GM18867 (cell line): ENCODE measurements around the gene PASK.

ENCODE experiments used
- ATAC-seq: cut with Tn5 transposase; IDR thresholded peaks from one replicate; pipeline ENCODE4 v1.9.1; 2021; ENCODE audit warnings: mild to moderate bottlenecking, moderate library complexity; ENCODE audit not compliant: unreplicated experiment

The PASK gene

DNA sequence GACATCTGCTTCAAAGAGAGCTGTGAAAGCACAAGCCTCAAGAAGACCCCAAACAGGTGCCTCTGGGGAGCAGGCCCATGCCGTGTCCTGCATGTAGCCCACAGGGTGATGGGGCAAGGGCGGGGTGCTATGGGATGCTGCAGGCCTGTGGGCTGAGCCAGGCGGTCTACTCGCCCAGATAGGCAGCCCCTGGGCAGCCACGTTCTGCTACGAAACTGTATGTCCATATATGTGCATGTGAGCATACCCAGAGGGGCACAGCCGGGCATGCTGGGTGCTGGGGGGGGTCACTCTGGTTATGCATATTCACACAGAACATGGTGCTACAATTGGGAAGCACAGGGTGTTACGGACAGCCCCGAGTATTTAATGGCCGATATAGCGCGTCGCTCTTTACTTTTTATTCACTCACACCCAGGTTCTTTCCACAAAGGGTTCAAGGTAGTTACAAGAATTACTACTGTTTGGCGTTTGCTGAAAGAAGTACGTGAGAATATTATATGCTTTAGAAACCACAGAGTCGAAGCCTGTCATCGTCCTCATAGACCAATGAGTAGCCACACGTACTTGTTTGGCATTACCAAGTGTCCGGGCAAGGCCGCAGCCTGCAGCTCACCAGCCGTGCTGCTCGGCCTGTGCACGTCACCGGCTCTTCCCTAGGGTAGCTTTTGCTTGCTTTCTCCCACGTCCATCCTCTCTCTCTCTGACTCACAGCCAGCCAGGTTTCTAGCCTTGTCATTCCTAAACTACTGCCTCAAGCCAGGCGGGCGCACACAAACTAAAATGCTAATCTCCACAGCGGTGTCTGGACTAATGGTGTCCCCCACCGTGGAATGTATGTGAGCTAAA is 61.6 kb downstream of the PASK start:
- ATAC-seq: no peak

DNA sequence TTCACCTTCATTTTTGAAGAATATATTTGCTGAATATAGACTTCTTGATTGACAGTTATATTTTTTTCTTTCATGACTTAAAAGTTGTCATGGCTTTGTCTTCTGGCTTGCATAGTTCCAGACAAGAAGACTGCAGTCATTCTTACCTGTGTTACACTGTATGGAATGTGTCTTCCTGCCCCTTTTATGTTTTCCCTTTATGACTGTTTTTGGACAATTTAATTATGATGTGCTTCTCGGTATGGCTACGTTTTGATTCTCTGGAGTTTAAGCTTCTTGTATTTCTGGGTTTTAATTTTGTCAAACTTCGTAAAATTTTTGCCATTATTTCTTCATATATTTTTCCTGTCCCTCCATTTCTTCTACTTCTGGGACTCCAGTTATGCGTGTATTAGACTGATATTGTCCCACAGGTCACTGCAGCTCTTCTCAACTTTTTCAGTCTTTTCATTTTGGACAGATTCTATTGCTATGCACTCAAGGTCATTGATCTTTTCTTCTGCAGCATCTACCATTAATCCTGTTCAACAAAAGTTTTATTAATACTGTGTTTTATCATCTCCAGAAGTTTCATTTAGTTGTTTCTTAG is 64.3 kb downstream of the PASK start:
- ATAC-seq: no peak

DNA sequence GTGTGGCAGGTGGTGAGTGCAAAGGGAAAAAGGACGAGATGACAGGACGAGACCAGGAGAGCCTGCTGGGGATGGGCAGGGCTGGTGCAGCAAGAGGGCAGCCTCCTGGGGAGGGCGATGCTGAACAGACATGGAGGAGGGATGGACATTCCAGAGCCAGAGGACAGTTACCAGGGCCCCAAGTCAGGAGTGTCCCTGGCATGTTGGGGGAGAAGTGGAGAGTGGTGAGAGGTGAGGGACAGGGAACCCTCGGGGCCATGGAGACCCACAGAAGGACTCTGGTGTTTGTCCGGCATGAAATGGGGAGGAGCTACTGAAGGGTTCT is 66.2 kb downstream of the PASK start:
- ATAC-seq: no peak

DNA sequence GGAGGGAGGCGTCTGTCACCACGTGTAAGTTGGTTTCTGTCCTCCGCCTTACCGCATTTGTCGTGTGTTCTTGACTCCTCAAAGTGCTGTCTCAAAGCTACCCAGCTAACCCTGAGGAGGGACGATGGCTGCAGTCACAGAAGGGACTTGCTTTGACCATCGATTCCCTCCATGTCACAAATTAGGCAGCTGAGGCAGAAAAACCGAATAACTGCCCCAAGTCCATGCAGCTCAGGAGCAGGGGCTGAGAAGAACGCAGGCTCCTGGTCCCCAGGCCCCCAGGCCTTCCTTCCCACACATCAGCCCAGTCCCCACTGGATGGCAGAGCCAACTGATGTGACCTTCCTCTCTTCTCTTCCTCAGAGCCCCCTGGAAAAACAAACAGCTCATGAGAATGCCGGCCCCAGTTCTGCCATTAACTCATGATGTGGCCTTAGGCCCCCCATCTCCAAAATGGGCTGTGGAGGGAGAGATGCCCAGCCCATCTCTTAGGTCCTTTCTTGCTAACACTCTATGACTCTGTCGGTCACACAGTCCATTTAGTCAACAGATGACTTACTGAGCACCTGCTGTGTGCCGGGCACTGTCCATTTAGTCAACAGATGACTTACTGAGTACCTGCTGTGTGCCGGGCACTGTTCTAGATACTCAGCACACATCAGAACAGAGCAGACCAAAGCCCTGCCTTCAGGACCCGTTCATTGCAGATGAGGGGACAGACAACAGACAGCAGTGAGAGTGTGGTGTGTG is 66.8 kb downstream of the PASK start:
- no peak for ATAC-seq

DNA sequence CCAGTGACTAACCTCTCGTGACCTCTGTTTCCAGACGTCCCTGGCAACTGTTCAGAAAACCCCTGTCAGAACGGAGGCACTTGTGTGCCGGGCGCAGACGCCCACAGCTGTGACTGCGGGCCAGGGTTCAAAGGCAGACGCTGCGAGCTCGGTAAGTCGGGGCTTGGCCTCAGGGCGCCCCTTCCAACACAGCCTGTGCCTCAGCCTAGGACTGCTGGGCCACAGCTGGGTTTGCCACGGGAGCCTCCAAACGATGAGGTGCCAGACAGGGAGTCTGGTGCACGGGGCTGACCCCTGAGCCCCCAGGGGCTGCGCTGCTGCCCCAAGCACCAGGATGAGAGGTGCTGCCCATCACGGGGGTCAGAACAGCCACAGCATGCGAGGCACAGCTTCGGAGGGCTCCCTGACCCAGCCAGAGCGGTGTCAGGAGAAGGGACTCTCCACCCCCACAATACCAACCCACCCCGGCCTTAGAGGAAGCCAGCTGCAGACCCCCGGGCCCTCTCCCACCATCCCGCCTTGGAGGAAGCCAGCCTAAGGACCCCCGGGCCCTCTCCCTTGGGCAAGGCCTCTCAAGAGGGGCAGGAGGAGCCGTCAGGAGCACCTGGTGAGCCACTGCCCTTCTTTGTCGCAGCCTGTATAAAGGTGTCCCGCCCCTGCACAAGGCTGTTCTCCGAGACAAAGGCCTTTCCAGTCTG is 67.5 kb downstream of the PASK start:
- ATAC-seq: no peak

DNA sequence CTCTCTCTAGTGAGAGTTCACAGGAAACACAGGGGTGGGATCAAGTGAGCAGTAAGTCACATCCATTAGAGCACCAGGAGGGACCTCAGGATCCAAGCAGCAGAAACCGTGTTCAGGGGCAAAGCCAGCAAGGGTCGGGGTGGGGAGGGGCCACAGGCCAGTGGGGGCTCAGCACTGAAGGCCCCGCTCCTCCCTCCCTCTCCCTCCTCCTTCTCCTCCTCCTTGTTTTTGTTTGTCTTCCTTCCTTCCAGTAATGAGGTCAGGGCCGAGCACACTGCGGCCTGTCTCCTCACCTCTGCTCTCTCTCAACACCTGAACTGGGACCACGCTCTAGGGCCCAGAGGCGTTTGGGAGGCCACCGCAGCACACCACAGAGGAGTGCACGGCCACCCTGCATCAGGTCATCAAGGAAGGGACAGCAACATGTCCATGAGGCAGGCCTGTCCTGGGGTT is 68.1 kb downstream of the PASK start:
- ATAC-seq: no peak

DNA sequence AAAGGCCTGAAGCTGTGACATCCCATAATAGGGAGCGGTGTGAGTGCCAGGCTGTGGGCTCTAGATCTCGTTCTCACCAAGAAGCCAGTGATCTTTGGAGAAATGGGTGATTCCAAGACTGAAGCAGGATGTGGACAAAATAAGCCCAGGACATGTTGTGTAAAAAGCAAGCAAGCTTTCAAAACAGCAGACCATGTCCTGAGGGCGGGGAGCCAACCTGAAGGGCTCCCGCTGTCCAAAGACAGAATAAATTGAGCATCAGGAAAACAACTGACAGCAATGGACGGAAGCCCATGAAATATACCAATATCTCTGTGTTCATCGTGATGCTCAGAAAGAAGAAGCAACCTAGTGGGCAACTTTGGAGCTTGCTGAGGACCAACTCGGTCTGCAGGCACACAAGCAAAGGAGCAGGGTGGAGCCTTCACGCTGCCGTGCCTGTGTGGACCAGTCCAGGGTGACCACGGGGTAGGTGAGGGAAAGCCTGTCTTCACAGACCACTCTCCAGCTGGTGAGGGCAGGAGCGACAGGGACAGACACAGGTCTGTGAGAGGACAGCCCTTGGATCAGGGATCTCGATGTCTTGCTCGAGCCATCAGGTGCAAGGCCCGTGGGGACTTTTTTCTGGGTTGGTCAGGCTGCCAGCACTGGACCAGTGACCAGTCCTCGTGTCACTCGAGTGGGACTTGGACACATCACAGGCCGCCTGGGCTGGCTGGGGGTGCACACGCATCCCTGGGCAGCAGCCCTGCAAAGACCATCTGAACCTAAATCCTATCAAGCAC is 68.7 kb downstream of the PASK start:
- no peak for ATAC-seq

DNA sequence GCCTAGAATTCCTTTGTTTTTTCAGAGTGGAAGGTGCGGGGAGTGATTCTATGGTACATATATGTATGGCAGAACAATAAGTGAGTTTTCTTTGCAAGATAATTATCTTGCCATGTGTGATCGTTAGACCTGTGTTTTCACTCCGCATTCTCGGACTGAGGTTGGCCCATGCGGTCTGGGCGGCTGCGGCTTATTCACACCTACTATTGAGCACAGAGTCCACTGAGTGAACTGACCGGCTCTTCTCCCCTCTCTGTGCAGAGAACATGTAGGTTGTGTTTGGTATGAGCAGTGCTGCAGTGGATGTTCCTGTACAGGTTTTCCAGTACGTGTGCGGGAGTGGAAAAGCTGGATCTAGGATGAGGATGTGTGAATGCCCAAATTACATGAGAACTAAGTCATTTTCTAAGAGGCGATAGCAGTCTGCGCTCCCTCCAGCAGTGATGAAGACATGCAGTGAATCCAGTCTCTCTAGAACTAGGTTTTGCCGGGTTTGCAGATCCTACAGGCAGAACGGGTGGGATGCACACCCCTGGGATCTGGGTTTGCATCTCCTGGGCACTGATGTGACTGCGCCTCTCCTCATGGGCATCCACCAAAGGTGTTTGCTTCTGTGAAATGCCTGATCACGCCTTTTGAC is 74.3 kb downstream of the PASK start:
- ATAC-seq: no peak

DNA sequence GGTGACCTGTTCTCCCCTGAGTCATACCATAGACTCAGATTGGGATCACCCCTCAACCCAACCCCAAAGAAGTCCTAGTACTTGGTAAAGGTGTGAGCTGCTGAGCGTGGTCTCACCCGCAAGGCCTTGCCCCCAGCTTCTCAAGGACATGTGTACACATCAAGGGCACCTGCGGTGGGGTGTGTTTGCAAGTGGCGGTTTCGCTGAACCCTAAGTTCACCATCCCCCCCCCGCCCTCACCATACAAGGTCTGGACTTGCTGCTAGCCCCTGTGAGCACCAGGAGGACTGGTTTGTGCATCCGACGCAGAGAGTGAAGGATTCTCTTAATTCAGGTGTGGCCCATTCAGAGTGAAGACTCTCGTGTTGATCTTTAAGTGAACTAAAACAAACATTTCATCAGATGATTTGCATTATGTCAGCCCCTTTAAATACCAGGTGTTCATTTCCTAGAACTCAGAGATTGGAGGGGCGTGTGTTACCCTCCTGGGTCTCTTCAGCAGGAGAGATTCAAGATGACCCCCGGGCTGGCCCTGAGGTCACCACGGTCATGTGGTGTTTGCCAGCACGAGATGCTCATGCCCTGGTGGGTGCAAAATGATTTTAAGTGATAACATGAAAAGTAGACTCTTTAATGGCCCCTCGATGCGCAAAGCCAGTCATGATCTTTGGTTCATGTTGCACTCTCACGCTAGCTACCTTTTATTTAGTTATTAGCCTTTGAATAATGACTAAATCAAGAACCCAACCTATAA is 75.0 kb downstream of the PASK start:
- ATAC-seq: no peak

DNA sequence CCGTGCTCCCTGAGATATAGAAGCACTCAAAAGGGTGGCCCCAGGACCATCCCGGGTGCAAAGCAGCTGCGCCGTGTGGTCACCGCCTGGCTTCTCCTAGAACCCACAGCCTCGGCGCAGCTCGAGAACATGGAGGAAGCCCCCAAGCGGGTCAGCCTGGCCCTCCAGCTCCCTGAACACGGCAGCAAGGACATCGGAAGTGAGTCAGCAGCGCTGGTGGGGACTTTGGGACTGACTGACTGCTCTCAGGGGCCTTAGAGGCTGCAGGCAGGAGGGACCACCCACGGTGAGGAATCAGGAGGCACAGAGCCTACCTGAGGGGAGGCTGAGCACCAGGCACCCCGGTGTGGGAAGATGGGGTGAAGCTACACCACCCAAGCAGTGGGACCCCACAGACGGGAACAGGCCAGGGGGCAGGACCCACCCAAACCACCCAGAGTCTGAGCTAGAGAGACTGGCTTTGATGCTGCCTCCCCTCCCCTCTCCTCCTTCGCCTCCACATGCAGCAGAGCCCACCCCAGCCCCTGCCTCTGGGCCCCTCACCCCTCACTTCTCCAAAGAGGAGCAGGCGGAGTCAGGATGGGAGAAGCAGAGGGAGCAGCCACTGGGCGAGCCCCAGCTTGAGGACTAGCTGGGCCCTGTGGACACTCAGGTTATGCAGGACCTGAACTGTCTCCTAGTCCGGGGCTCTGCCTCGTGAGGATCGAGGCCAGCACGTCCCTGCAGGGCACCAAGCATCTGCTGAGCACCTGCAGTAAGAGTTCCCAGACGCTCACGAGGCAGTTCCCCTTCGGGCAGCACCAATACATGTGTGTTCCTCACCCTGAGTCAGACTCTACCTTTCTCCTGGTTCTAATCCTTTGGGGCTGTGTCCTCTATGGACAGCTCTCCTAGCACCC is 75.9 kb downstream of the PASK start:
- no peak for ATAC-seq

DNA sequence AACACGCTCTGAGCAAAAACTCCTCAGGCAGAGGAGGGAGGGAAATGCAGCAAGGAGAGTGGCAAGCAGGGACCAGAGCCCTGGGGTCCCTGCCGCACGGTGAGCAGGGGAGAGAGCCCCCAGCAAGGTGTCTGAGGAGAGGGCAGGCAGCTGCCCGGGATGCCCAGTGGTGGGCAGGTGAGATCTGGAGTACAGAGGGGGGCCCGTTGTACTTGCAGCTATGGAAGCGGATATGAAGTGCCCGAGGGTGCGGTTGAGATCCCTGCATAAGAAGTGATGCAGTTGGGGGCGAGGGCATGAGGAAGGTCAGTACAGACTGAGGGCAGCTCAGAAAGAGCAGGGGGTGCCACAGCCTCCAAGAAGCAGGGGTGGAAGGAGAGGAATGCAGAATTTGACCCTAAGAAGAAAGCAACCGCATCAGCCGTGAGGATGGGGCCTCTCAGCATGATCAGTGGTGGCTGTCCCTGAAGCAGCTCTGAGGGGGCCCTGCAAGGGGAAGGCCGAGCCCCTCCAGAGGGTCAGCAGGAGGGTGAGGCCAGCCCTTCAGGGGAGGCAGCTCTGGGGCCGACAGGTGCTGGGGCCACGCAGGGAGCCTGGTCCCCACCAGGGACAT is 76.6 kb downstream of the PASK start:
- ATAC-seq: no peak

DNA sequence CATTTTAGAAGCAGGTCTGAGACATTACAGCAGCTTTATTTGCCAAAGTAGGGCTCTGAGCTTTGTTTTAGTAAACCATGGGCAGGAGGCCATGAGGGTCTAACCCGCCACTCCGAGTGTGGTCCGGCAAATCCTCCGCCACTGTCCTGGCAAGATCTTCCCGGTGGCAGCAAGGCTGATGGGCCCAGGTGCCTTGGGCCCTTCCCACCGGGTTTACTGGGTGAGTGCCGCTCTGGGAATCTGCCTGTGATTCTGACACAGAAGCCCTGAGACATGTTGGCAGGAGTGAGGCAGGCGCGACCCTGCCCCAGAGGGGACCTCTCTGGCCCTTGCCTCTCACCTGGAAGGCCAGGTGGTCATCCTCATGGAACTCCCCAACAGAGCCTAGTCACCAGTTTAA is 77.1 kb downstream of the PASK start:
- no peak for ATAC-seq

DNA sequence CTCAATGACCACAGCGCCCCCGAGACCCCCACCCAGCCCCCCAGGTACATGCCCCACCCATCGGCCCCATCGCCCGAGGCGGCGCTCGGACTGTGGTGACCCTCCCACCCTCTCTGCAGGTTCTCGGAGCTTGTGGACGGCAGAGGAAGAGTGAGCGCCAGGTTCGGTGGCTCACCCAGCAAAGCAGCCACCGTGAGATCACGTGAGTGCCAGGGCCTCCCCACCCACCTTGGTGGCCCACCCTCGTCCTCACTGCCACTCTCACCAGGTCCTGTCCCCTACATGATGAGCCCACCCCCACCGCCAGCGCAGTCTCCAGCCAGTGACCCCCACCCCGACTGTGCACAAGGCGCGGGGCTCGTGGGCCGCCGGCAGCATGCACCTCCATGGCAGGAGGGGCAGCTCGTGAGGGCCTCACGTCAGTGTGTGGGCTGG is 77.6 kb downstream of the PASK start:
- no peak for ATAC-seq

DNA sequence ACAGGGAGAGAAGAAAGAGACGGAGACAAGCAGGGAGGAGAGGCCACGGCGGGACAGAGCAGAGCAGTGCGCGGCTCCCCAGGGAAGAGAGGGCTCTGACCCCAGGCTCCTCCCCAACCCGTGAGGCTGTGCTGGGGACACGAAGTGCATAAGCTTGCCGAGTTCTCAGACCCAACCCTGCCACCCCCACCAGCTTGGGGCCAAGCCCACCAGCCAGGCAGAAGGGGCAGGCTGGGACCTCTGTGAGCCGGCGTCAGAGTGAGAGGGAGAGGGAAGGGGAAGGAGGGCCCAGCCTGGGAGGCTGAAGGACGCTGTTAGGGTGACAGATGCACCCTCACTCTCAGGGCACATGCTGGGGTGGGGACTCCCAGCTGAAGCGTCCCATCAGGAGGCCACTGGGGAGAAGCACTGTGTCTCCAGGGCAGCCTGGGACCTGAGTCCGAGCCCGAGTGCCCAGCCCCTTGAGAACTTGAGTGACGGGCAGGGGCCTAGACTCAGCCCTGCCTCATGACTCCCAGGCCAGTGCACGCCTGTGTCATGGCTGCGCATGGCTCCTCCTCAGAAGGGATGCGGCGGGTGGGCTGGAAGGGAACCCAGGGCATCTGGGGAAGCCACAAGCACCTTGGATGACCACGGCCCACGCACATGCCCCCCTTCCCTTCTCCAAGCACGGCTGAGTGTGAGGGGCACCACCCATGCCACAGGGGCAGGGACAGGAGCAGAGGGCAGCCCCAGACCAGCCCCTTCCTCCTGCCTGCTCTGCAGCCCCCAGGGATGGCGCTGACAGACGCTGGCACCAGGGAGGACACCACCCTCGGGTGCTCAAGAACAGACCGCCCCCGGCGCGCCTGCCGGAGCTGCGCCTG is 78.2 kb downstream of the PASK start:
- no peak for ATAC-seq

DNA sequence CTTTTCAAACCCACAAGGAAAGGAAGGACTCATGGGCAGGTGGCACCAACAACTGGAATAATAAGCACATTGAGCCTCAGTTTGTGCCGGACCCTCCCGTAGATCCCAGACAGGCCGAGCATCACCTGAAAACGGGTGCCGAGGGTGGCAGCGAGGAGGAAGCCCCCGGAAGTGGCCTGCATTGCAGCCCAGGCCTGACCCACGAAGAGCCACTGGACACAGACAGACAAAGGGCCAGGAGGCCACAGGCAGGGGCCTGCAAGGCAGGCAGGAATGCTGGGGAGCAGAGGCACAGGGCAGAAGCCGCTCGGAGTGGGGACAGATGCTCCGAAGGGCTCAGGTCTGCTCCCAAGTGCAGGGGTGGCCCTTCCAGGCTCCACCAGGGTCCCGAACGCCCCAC is 78.9 kb downstream of the PASK start:
- no peak for ATAC-seq

DNA sequence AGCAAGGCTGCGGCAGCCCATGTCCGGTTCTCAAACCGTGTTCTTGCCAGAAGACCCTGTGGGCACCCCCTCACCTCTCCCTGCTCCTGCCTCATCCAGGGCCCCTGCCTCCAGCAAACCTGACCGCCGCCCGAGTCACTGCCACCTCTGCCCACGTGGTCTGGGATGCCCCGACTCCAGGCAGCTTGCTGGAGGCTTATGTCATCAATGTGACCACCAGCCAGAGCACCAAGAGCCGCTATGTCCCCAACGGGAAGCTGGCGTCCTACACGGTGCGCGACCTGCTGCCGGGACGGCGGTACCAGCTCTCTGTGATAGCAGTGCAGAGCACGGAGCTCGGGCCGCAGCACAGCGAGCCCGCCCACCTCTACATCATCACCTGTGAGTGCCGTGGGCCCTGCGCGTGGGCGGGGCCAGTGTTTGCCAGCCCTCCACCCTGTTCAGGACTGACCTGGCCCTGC is 79.4 kb downstream of the PASK start:
- no peak for ATAC-seq
